ENCODE data around the gene ADCY1. TPM values are rescaled to one million over a fixed set of nuclear protein-coding genes. Genes with fewer than 3 reads are reported as not detected.
"Not testable (repeated sequence)": the region's sequence is repeated elsewhere in the genome, so short reads cannot be mapped to it uniquely, and the experiment has no call there.

ADCY1 gene
- total RNA-seq, result 2.8 TPM
- long read RNA-seq, partial matches to known transcripts, result 1 of 5 reads
- long read RNA-seq, other reads (novel, unspliced or antisense), result 4 of 5 reads

DNA sequence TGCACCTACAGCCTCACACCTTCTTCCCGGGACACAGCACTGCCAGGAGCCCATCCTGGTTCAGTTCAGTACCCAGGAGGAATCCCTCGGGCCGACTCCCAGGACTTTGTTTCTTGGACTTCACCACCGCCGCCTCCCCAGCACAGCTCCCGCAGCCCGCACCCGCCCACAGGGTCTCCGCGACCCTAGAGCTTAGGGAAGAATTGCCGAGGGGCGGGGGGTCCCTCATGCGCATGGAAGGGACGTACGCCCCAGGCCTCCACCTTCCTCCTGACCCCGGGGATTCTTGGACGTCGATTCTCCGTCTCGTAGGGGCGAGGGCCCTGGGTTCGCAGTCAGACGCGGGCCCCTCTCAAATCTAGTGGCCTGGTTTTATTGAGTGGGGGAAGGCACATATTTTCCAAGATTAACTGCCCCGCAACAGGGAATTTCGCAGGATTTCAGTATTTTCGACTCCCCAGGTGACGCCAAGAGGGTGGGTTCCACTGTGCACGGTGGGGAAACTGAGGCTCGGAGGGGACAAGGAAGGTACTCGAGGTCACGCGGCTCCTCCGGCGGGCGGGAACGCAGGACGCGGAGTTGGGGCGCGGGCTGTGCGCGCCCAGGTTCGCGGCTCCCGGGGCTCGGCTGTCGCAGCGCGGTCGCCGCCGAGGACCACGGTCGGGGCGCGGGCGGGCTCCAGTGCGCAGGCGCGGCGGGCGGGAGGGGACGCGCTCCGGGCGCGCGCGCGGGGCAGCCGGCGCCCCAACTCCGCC, at the start of gene ADCY1:
TSS of gene ADCY1 (plus strand) at position 708 of the 755 bp plus-strand sequence. CDS start 176 bp downstream, outside the sequence.
- peaks cover 50% of the 10 kb centered on the region for H3K27me3 ChIP-seq (ENCODE audit: low read depth)
- no peaks in the 10 kb centered on the region for H3K36me3 ChIP-seq
- peak; percentile 38 for DNase-seq
- TF ChIP-seq, protein P1, sequence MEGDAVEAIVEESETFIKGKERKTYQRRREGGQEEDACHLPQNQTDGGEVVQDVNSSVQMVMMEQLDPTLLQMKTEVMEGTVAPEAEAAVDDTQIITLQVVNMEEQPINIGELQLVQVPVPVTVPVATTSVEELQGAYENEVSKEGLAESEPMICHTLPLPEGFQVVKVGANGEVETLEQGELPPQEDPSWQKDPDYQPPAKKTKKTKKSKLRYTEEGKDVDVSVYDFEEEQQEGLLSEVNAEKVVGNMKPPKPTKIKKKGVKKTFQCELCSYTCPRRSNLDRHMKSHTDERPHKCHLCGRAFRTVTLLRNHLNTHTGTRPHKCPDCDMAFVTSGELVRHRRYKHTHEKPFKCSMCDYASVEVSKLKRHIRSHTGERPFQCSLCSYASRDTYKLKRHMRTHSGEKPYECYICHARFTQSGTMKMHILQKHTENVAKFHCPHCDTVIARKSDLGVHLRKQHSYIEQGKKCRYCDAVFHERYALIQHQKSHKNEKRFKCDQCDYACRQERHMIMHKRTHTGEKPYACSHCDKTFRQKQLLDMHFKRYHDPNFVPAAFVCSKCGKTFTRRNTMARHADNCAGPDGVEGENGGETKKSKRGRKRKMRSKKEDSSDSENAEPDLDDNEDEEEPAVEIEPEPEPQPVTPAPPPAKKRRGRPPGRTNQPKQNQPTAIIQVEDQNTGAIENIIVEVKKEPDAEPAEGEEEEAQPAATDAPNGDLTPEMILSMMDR (IDR thresholded peaks at IDR 0.05; ENCODE audit: borderline replicate concordance), result no peak
- intact Hi-C loops (cut with micrococcal nuclease), result no loop called here
- H3K4me3 ChIP-seq, result peak within 1 kb of the TSS; percentile 81
- peaks cover 20% of the 10 kb centered on the region for H3K4me1 ChIP-seq
- H3K27ac ChIP-seq (replicated peaks), result peak within 1 kb of the TSS; percentile 46
- no peaks in the 10 kb centered on the region for H3K9me3 ChIP-seq (replicated peaks)

DNA sequence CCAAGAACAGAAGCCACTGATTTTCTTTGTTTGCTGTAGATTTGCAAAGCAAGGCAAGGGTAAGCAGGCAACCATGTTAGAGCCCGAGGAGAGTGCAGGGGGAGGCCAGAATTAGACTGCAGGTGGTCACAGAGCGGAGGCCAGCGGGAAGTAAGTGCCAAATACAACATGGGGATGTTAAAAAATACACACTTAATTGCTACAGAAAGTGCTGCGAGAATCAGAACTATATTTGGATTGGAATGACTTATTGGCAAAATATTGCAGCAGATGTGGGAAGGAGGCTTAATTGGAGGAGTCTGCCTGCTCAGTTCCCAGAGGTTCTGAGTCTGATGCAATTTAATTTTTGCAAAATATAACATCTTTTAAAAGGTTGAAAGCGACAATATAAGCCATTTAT, 49.7 kb upstream of the ADCY1 start:
- TF ChIP-seq, protein P1 (IDR thresholded peaks at IDR 0.05; ENCODE audit: borderline replicate concordance), result no peak
- intact Hi-C loops (cut with micrococcal nuclease), result no loop called here
- Histone ChIP-seq H3K4me1 (no peaks in the 10 kb centered on the region), H3K27me3 (ENCODE audit: low read depth) (peaks cover 3% of the 10 kb centered on the region), H3K36me3 (no peaks in the 10 kb centered on the region), H3K4me3 (no peak overlapping the region), H3K27ac (replicated peaks) (peak overlapping the region; percentile 65), H3K9me3 (replicated peaks) (peaks cover 11% of the 10 kb centered on the region)
- DNase-seq, result peak; percentile 46

DNA sequence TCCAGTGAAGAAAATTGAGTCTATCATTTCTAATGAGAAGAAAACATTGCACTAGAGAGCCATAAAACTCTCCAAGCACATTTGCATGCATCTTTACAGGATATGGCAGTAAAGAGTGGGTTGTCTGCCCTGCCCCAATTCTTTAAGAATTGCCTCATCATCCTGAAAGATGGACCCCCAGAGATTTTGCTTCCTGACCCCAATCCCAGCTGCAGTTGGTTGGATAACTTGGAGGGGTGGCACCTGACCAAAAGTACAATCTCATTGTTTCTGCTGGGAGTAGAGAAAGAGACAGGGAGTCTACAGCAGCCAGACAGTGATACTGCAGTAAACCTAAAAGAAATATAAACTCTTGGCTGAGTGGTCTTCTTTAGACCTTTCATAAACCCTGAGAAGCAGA, 49.1 kb upstream of the ADCY1 start:
- H3K4me3 ChIP-seq, result no peak overlapping the region
- peaks cover 9% of the 10 kb centered on the region for H3K27me3 ChIP-seq (ENCODE audit: low read depth)
- no peaks in the 10 kb centered on the region for H3K36me3 ChIP-seq
- H3K4me1 ChIP-seq, result no peaks in the 10 kb centered on the region
- no peak for DNase-seq
- H3K27ac ChIP-seq (replicated peaks), result peak overlapping the region; percentile 65
- H3K9me3 ChIP-seq (replicated peaks), result peaks cover 7% of the 10 kb centered on the region
- intact Hi-C loops (cut with micrococcal nuclease), result no loop called here
- TF ChIP-seq, protein P1 (IDR thresholded peaks at IDR 0.05; ENCODE audit: borderline replicate concordance), result no peak

DNA sequence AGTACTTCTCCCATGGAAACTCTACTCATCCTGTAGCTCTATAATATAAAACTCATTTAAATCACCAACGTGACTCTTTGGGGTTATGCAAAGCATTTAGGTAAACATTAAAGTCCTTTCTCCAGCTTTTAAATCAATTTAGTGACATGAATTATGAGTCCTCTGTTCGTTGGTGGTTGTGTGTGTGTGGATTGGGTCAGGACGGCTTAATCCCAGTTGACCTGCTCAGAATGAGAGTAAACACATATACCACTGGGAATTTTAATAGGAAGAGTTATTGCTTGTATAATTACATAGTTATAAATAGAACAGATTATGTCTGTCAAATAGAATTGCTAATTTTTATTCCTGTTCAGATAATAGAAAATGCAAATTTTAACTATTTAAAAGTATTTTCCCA, 30.7 kb upstream of the ADCY1 start:
- Histone ChIP-seq H3K36me3 (no peaks in the 10 kb centered on the region), H3K27ac (replicated peaks) (no peak overlapping the region), H3K27me3 (ENCODE audit: low read depth) (no peaks in the 10 kb centered on the region), H3K4me1 (no peaks in the 10 kb centered on the region), H3K4me3 (no peak overlapping the region), H3K9me3 (replicated peaks) (peaks cover 36% of the 10 kb centered on the region)
- no peak for DNase-seq
- TF ChIP-seq, protein P1 (IDR thresholded peaks at IDR 0.05; ENCODE audit: borderline replicate concordance), result no peak
- intact Hi-C loops (cut with micrococcal nuclease), result no loop called here

DNA sequence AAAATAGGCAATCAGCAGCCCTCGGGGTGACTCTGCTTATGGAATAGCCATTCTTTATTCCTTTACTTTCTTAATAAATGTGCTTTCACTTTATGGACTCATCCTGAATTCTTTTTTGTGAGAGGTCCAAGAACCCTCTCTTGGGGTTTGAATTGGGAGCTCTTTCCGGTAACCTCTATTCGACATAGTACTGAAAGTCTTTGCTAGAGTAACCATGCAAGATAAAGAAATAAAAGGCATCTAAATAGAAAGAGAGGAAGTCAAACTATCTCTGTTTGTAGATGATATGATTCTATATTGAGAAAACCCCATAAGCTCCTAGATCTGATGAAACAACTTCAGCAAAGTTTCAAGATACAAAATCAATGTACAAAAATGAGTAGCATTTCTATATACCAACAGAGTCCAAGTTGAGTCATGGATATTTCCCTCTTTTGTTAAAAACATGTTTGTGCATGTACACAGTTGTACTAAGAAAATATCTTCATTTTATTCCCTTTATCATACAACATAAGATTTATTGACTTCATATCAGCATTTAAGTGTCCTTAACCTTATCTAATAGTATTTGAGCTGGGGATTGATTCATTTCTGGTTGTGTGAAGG, 29.0 kb upstream of the ADCY1 start:
- H3K4me3 ChIP-seq; DNase-seq; H3K27me3 ChIP-seq (ENCODE audit: low read depth); H3K4me1 ChIP-seq; H3K36me3 ChIP-seq; intact Hi-C loops (cut with micrococcal nuclease): not testable (repeated sequence)
- Histone ChIP-seq H3K27ac (replicated peaks) (peak overlapping the region; percentile 21), H3K9me3 (replicated peaks) (peaks cover 18% of the 10 kb centered on the region)

DNA sequence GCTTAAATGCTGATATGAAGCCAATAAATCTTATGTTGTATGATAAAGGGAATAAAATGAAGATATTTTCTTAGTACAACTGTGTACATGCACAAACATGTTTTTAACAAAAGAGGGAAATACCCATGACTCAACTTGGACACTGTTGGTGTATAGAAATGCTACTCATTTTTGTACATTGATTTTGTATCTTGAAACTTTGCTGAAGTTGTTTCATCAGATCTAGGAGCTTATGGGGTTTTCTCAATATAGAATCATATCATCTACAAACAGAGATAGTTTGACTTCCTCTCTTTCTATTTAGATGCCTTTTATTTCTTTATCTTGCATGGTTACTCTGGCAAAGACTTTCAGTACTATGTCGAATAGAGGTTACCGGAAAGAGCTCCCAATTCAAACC, 25.3 kb upstream of the ADCY1 start:
- intact Hi-C loops (cut with micrococcal nuclease); DNase-seq; H3K27ac ChIP-seq (replicated peaks); H3K27me3 ChIP-seq (ENCODE audit: low read depth); H3K36me3 ChIP-seq; H3K4me1 ChIP-seq; H3K4me3 ChIP-seq: not testable (repeated sequence)
- H3K9me3 ChIP-seq (replicated peaks), result peaks cover 16% of the 10 kb centered on the region
